GM12878 (cell line): Measurements from ENCODE around the gene CLEC20A. TPM values are rescaled to one million over a fixed set of nuclear protein-coding genes. Genes with fewer than 3 reads are reported as not detected.
A peak's percentile ranks its signal among the peaks of the same experiment; 100 is the strongest.

ENCODE experiments used
- ATAC-seq: fragments of 200-7000 bp; cut with Tn5 transposase; 3 replicates; pipeline ENCODE4 v1.9.1; 2020; ENCODE audit warnings: mild to moderate bottlenecking, moderate library complexity
- BruUV-seq: library from RNA; stranded (reverse); fragments of 400-500 nt; replicated peaks from 2 replicates; lab custom pipeline; 2021; lab: Mats Ljungman, UMichigan
- CTCF ChIA-PET: fragments of 300-600 bp; sonication (Branson Sonifier 250); formaldehyde crosslinking; extraction: SDS; loops from one replicate; lab custom pipeline; 2021; ENCODE audit warnings: inconsistent platforms; lab: Yijun Ruan, JAX
- POLR2A ChIA-PET: fragments of 350-600 bp; formaldehyde crosslinking; extraction: SDS; loops from one replicate; lab custom pipeline; 2021; ENCODE audit warnings: inconsistent platforms; lab: Charles Lee
- RAD21 ChIA-PET: fragments of 300-600 bp; sonication (Branson Sonifier 250); formaldehyde crosslinking; loops from one replicate; lab custom pipeline; 2023; ENCODE audit warnings: antibody characterized with exemption; ENCODE audit not compliant: unreplicated experiment; lab: Charles Lee
- SMC1A ChIA-PET: fragments of 300-600 bp; sonication (Branson Sonifier 250); formaldehyde crosslinking; loops from one replicate; lab custom pipeline; 2023; ENCODE audit not compliant: unreplicated experiment, uncharacterized antibody; lab: Charles Lee
- DNase-seq: peaks from one replicate; pipeline ENCODE4 v3.0.0-alpha.2; 2011; ENCODE audit warnings: low read depth, low spot score
- FAIRE-seq: peaks from 3 replicates; lab custom pipeline; 2011; peaks lifted over from hg19 to GRCh38; lab: Jason Lieb, UNC
- H2AFZ ChIP-seq: 2 replicates; pipeline ENCODE4 v1.6.0; 2011; ENCODE audit warnings: low read depth, low read length, control low read depth; ENCODE audit not compliant: control insufficient read depth
- H3K27ac ChIP-seq: 2 replicates; pipeline ENCODE4 v1.5.1; 2011; ENCODE audit warnings: control low read depth; ENCODE audit not compliant: control insufficient read depth, insufficient read depth
- H3K27me3 ChIP-seq, 2 experiments: replicated peaks in 1 of 2; 2 replicates each; pipeline versions ENCODE4 v1.6.0 to v1.6.1; 2011; ENCODE audit warnings: low read length in 1 of 2; ENCODE audit not compliant: control insufficient read depth in 2 of 2, insufficient read depth in 2 of 2
- H3K36me3 ChIP-seq, 2 experiments: 2 replicates each; pipeline ENCODE4 v1.5.1; 2011; ENCODE audit warnings: low read length in 1 of 2; ENCODE audit not compliant: control insufficient read depth in 2 of 2, insufficient read depth in 2 of 2
- H3K4me1 ChIP-seq: 2 replicates; pipeline ENCODE4 v1.6.1; 2011; ENCODE audit warnings: mild to moderate bottlenecking, low read length, moderate library complexity, mixed read lengths; ENCODE audit not compliant: control insufficient read depth, insufficient read depth
- H3K4me2 ChIP-seq: 2 replicates; pipeline ENCODE4 v1.6.0; 2011; ENCODE audit warnings: control low read depth; ENCODE audit not compliant: control insufficient read depth, insufficient read depth
- H3K4me3 ChIP-seq: fragments of 200-600 bp; sonication (generic); 2 replicates; pipeline ENCODE4 v1.5.1; 2016
- H3K79me2 ChIP-seq: 2 replicates; pipeline ENCODE4 v1.6.0; 2011; ENCODE audit warnings: low read length; ENCODE audit not compliant: control insufficient read depth, insufficient read depth
- H3K9ac ChIP-seq: 2 replicates; pipeline ENCODE4 v1.8.0; 2011; ENCODE audit warnings: low read length, control low read depth, mixed read lengths; ENCODE audit not compliant: control insufficient read depth, insufficient read depth
- H3K9me3 ChIP-seq: replicated peaks from 3 replicates; pipeline ENCODE4 v1.5.1; 2011; ENCODE audit warnings: mild to moderate bottlenecking, low read length; ENCODE audit not compliant: control insufficient read depth, insufficient read depth
- H4K20me1 ChIP-seq: 2 replicates; pipeline ENCODE4 v1.6.0; 2011; ENCODE audit not compliant: control insufficient read depth, insufficient read depth
- BRCA1 ChIP-seq: IDR thresholded peaks from 2 replicates; pipeline ENCODE4 v1.6.1; 2011; ENCODE audit warnings: low read depth, low read length, improper control_type of control experiment
- CREB1 ChIP-seq: IDR thresholded peaks from 2 replicates; pipeline ENCODE4 v1.6.1; 2012; ENCODE audit warnings: low read depth, mild to moderate bottlenecking, inconsistent platforms
- EP300 ChIP-seq, 2 experiments: fragments of 150-350 bp in 1 of 2; IDR thresholded peaks; 2 replicates each; pipeline ENCODE4 v1.6.1; 2011 to 2012; ENCODE audit warnings: low read depth in 2 of 2, low read length in 2 of 2, borderline replicate concordance in 1 of 2, improper control_type of control experiment in 1 of 2, inconsistent platforms in 1 of 2; ENCODE audit not compliant: control insufficient read depth in 1 of 2
- IKZF1 ChIP-seq: fragments of 450-650 bp; conservative IDR thresholded peaks from 2 replicates; pipeline ENCODE4 v1.6.1; 2017; ENCODE audit warnings: antibody characterized with exemption, mild to moderate bottlenecking
- IRF5 ChIP-seq: fragments of 450-650 bp; IDR thresholded peaks from 2 replicates; pipeline ENCODE4 v1.6.1; 2017; ENCODE audit warnings: borderline replicate concordance
- KAT2A ChIP-seq: conservative IDR thresholded peaks from 2 replicates; pipeline ENCODE4 v1.6.1; 2011; ENCODE audit warnings: low read depth, low read length; ENCODE audit not compliant: control insufficient read depth
- MTA2 ChIP-seq: fragments of 450-650 bp; IDR thresholded peaks from 2 replicates; pipeline ENCODE4 v1.6.1; 2016; ENCODE audit warnings: low read depth, mild to moderate bottlenecking, moderate library complexity
- NFYB ChIP-seq: IDR thresholded peaks from 2 replicates; pipeline ENCODE4 v1.6.1; 2011; ENCODE audit warnings: low read depth, mild to moderate bottlenecking, low read length, improper control_type of control experiment, moderate library complexity; ENCODE audit not compliant: insufficient read depth
- PAX8 ChIP-seq: fragments of 450-650 bp; IDR thresholded peaks from 2 replicates; pipeline ENCODE4 v1.6.1; 2017; ENCODE audit warnings: mild to moderate bottlenecking, moderate library complexity
- POLR2AphosphoS5 ChIP-seq: IDR thresholded peaks from 2 replicates; pipeline ENCODE4 v1.6.1; 2011; ENCODE audit warnings: mild to moderate bottlenecking, low read length, inconsistent platforms
- RCOR1 ChIP-seq: conservative IDR thresholded peaks from 2 replicates; pipeline ENCODE4 v1.6.1; 2012; ENCODE audit warnings: low read depth, low read length, improper control_type of control experiment
- SKIL ChIP-seq: fragments of 450-650 bp; IDR thresholded peaks from 2 replicates; pipeline ENCODE4 v1.6.1; 2017; ENCODE audit warnings: mild to moderate bottlenecking, low read depth, inconsistent platforms; ENCODE audit not compliant: poor library complexity, severe bottlenecking
- WGBS: methylation state at CpG from one replicate; pipeline ENCODE4 v1.1.6; 2016; ENCODE audit warnings: low lambda C conversion rate; ENCODE audit not compliant: insufficient replicate concordance, insufficient coverage; ENCODE audit errors: missing lambda C conversion rate; 5-methylcytosine and 5-hydroxymethylcytosine counted together
- in situ Hi-C: fragments of 300-500 bp; cut with MboI; formaldehyde crosslinking; loops from 9 replicates; pipeline ENCODE4 v1.14.3; 2018; ENCODE audit warnings: mixed read lengths
- intact Hi-C: fragments of 100-400 bp; cut with micrococcal nuclease; formaldehyde crosslinking; loops from one replicate; pipeline ENCODE4 v1.14.2; 2022; ENCODE audit not compliant: unreplicated experiment
- polyA plus RNA-seq, 11 experiments: library from polyadenylated mRNA; depleted of rRNA in 4 of 11; unstranded in 6 of 11; stranded (reverse) in 5 of 11; fragments of >200 nt; fragmentation: Nextera tagmentation in 4 of 11; fragmentation: Illumina TruSeq in 1 of 11; extraction: Ambion mirVana in 4 of 11; extraction: Trizol in 1 of 11; gene quantifications; 1 replicate in 1 of 11; 2 replicates in 10 of 11; pipeline versions ENCODE4 v1.2.1 to v1.2.3, GENCODE V29; 2011 to 2016; ENCODE audit warnings: inconsistent platforms in 2 of 11, missing spikeins in 2 of 11, low read depth in 1 of 11
- total RNA-seq, 4 experiments: library from RNA; depleted of rRNA in 3 of 4; stranded (reverse); fragments of >200 nt in 3 of 4; fragmentation: Illumina TruSeq in 1 of 4; extraction: Trizol in 1 of 4; gene quantifications; 2 replicates each; pipeline versions ENCODE4 v1.2.1 to v1.2.3, GENCODE V29; 2013 to 2021

CLEC20A gene
- total and polyA plus RNA-seq, 10 of the 15 experiments (the other 5 are each of a cell fraction or from before 2014, with no cell fraction given), result not detected

GRCh38 chr1:178498896-178499675 lies 2.3 kb upstream of the CLEC20A start:
- Histone ChIP-seq H3K27ac (no peak overlapping the region), H4K20me1 (no peaks in the 10 kb centered on the region), H3K9ac (no peak overlapping the region), H3K36me3 (no peaks in the 10 kb centered on the region), H3K79me2 (no peaks in the 10 kb centered on the region), H3K4me1 (no peaks in the 10 kb centered on the region), H3K4me2 (no peak overlapping the region), H2AFZ (no peak overlapping the region), H3K27me3 (no peaks in the 10 kb centered on the region), H3K4me3 (no peak overlapping the region), H3K9me3 (no peaks in the 10 kb centered on the region)
- WGBS, result 58% methylated on average over 16 of the region's 16 CpGs
- FAIRE-seq, result no peak
- DNase-seq, result no peak
- in situ Hi-C loops (no loop called here), intact Hi-C loops (no loop called here)
- ChIA-PET SMC1A (interaction anchor here (7.4 kb wide), 1 partner anchor 187 kb away, joined by 73 read pairs; no protein-coding TSS in a partner anchor), POLR2A (no interaction called here), RAD21 (interaction anchor here (3.2 kb wide), 1 partner anchor 188 kb away, joined by 19 read pairs; no protein-coding TSS in a partner anchor), CTCF (interaction anchor here (1.8 to 11.2 kb wide), 3 partner anchors 138 to 199 kb away, joined by 5 to 187 read pairs (median 33); no protein-coding TSS in a partner anchor)
- TF ChIP-seq CREB1 (no peak), NFYB (no peak)
- ATAC-seq, result no peak
- BruUV-seq, result no TSS peak

- Histone ChIP-seq H3K36me3 (no peaks in the 10 kb centered on the region), H2AFZ (no peak overlapping the region), H3K9me3 (no peaks in the 10 kb centered on the region), H3K4me1 (no peaks in the 10 kb centered on the region), H3K9ac (no peak overlapping the region), H3K4me3 (no peak overlapping the region), H4K20me1 (no peaks in the 10 kb centered on the region), H3K27ac (no peak overlapping the region), H3K27me3 (no peaks in the 10 kb centered on the region), H3K4me2 (no peak overlapping the region), H3K79me2 (no peaks in the 10 kb centered on the region)
- FAIRE-seq, result no peak
- no TSS peak for BruUV-seq
- POLR2A ChIA-PET, result no interaction called here
- ATAC-seq, result peak; percentile 37; the same call in 2 of the 3 replicates
- in situ Hi-C loops, result no loop called here
- SMC1A ChIA-PET, result no interaction called here
- 37% methylated on average over 6 of the region's 7 CpGs for WGBS
- no peak for DNase-seq
- intact Hi-C loops, result no loop called here
- CTCF ChIA-PET, result interaction anchor here (1.8 to 11.2 kb wide), 3 partner anchors 137 to 198 kb away, joined by 5 to 187 read pairs (median 33); no protein-coding TSS in a partner anchor
- RAD21 ChIA-PET, result no interaction called here
- TF ChIP-seq IKZF1 (no peak), KAT2A (no peak), SKIL (no peak), POLR2AphosphoS5 (no peak), PAX8 (no peak), BRCA1 (no peak), MTA2 (no peak), EP300 (IDR thresholded peaks at IDR 0.05; ENCODE audit: borderline replicate concordance in 1 of 2, control insufficient read depth in 1 of 2, low read depth in 2 of 2, low read length in 2 of 2) (no peak), IRF5 (no peak), RCOR1 (no peak)
Measured at GRCh38 chr1:178497903-178498478, 1.2 kb upstream of the CLEC20A start.
